Lower leg skin (tissue), 3 donors: Measurements from ENCODE around the gene CLEC3B.

Source experiments
- CTCF ChIP-seq, 3 donors: fragments of 450-650 bp; IDR thresholded peaks; one replicate each; pipeline ENCODE4 v1.5.1; 2016; ENCODE audit warnings: antibody characterized with exemption in 3 of 3, mild to moderate bottlenecking in 3 of 3, moderate library complexity in 2 of 3
- POLR2A ChIP-seq, 2 donors: fragments of 450-650 bp; IDR thresholded peaks; one replicate each; pipeline ENCODE4 v1.6.1; 2016 to 2017; ENCODE audit warnings: antibody characterized with exemption in 2 of 2, mild to moderate bottlenecking in 1 of 2, moderate library complexity in 1 of 2

- TF ChIP-seq POLR2A (IDR thresholded peaks at IDR 0.05) (no peak), CTCF (IDR thresholded peaks at IDR 0.05) (no peak)
These were observed 30.8 kb upstream of the CLEC3B start for GRCh38 chr3:44995142-44995770.
